ENCODE data around the gene SLC47A2. TPM values are rescaled to one million over a fixed set of nuclear protein-coding genes. Genes with fewer than 3 reads are reported as not detected.
"Not testable (repeated sequence)": the region's sequence is repeated elsewhere in the genome, so short reads cannot be mapped to it uniquely, and the experiment has no call there.

Gene SLC47A2
- polyA plus RNA-seq, 1 donor (not counting 4 experiments of a cell fraction or from before 2014, with no cell fraction given), result 0.88 TPM

DNA sequence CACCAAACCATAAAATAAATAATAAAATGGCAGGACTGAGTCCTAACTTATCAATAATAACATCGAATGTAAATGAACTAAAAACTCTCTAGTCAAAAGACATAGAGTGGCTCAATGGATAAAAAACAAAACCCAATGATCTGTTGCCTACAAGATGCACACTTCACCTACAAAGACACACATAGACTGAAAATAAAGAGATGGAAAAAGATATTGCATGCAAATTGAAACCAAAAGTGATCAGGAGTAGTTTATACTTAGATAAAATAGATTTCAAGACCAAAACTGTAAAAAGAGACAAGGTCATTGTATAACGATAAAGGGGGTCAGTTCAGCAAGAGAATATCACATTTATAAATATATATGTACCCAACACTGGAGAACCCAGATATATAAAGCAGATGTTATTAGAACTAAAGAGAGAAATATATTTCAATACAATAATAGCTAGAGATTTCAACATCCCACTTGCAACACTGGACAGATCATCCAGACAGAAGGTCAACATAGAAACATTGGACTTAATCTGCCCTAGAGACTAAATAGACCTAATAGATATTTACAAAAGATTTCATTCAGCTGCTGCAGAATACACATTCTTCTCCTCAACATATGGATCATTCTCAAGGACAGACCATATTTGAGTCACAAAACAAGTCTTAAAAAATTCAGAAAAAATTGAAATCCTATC, 29.8 kb downstream of the SLC47A2 start:
- Histone ChIP-seq H3K27ac (ENCODE audit: control insufficient read depth, insufficient read depth, low read length) (no peak overlapping the region), H3K79me2 (ENCODE audit: control insufficient read depth, insufficient read depth, low read length) (no peaks in the 10 kb centered on the region), H3K36me3 (ENCODE audit: control insufficient read depth in 2 of 2, extremely low read depth in 1 of 2, insufficient read depth in 2 of 2, low read length in 2 of 2) (no peaks in the 10 kb centered on the region), H3K9me1 (ENCODE audit: control insufficient read depth, extremely low read depth, insufficient read depth, low read length) (no peaks in the 10 kb centered on the region), H3K4me3 (ENCODE audit: control insufficient read depth in 2 of 3, extremely low read depth in 1 of 3, insufficient read depth in 2 of 3, low read depth in 1 of 3, low read length in 3 of 3) (no peak overlapping the region), H4K20me1 (ENCODE audit: control insufficient read depth, extremely low read depth, insufficient read depth, low read length) (no peaks in the 10 kb centered on the region), H3K27me3 (ENCODE audit: control insufficient read depth, extremely low read depth, insufficient read depth, low read length) (no peaks in the 10 kb centered on the region), H3K4me2 (ENCODE audit: control insufficient read depth, extremely low read depth, insufficient read depth, low read depth, low read length) (no peak overlapping the region), H3K9me3 (ENCODE audit: control insufficient read depth, low read depth, low read length) (no peaks in the 10 kb centered on the region), H2AFZ (ENCODE audit: control insufficient read depth, low read length) (no peak overlapping the region), H3K4me1 (ENCODE audit: control insufficient read depth, extremely low read depth, insufficient read depth, low read length) (no peaks in the 10 kb centered on the region), H3K9ac (ENCODE audit: control insufficient read depth, extremely low read depth, insufficient read depth, low read length) (no peak overlapping the region)
- dilution Hi-C loops (cut with MboI; ENCODE audit: extremely low pct_ligation_motif_present, low sequenced_read_pairs), result no loop called here
- TF ChIP-seq CTCF (optimal IDR thresholded peaks at IDR 0.05 in 1 of 3, IDR thresholded peaks at IDR 0.05 in 1 of 3, conservative IDR thresholded peaks at IDR 0.05 in 1 of 3; ENCODE audit: extremely low read depth in 1 of 3, insufficient read depth in 2 of 3, low read length in 3 of 3), result no peak
- TF ChIP-seq EZH2 (IDR thresholded peaks at IDR 0.05; ENCODE audit: low read length), result no peak
- no peak for DNase-seq (ENCODE audit: low read depth, low spot score)
- no peak for FAIRE-seq

DNA sequence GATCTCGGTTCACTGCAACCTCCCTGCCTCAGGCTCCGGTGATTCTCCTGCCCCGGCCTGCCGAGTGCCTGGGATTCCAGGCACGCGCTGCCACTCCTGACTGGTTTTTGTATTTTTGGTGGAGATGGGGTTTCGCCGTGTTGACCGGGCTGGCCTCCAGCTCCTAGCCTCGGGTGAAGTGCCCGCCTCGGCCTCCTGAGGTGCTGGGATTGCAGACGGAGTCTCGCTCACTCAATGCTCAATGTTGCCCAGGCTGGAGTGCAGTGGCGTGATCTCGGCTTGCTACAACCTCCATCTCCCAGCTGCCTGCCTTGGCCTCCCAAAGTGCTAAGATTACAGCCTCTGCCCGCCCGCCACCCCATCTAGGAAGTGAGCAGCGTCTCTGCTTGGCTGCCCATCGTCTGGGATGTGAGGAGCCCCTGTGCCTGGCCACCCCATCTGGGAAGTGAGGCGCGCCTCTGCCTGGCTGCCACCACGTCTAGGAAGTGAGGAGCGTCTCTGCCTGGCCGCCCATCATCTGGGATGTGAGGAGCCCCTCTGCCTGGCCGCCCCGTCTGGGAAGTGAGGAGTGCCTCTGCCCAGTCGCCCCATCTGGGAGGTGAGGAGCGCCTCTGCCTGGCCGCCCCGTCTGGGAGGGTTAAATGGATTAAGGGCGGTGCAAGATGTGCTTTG, 31.3 kb downstream of the SLC47A2 start:
- H3K27me3 ChIP-seq (ENCODE audit: control insufficient read depth, extremely low read depth, insufficient read depth, low read length); H3K4me3 ChIP-seq (ENCODE audit: control insufficient read depth in 2 of 3, extremely low read depth in 1 of 3, insufficient read depth in 2 of 3, low read depth in 1 of 3, low read length in 3 of 3); DNase-seq (ENCODE audit: low read depth, low spot score); H3K27ac ChIP-seq (ENCODE audit: control insufficient read depth, insufficient read depth, low read length); H4K20me1 ChIP-seq (ENCODE audit: control insufficient read depth, extremely low read depth, insufficient read depth, low read length); H3K79me2 ChIP-seq (ENCODE audit: control insufficient read depth, insufficient read depth, low read length); H3K9me1 ChIP-seq (ENCODE audit: control insufficient read depth, extremely low read depth, insufficient read depth, low read length); dilution Hi-C loops (cut with MboI; ENCODE audit: extremely low pct_ligation_motif_present, low sequenced_read_pairs); FAIRE-seq; H3K9me3 ChIP-seq (ENCODE audit: control insufficient read depth, low read depth, low read length); H3K4me1 ChIP-seq (ENCODE audit: control insufficient read depth, extremely low read depth, insufficient read depth, low read length); H3K9ac ChIP-seq (ENCODE audit: control insufficient read depth, extremely low read depth, insufficient read depth, low read length); H3K36me3 ChIP-seq (ENCODE audit: control insufficient read depth in 2 of 2, extremely low read depth in 1 of 2, insufficient read depth in 2 of 2, low read length in 2 of 2); H3K4me2 ChIP-seq (ENCODE audit: control insufficient read depth, extremely low read depth, insufficient read depth, low read depth, low read length); H2AFZ ChIP-seq (ENCODE audit: control insufficient read depth, low read length): not testable (repeated sequence)
